Measurements from ENCODE around the gene AOC1. TPM values are rescaled to one million over a fixed set of nuclear protein-coding genes. Genes with fewer than 3 reads are reported as not detected.

The AOC1 gene
- total and polyA plus RNA-seq, 2 of the 4 experiments (the other 2 are of a cell fraction) = not detected

GRCh38 chr7:150806863-150807262, 45.5 kb upstream of the AOC1 start:
- H3K56ac ChIP-seq (ENCODE audit: extremely low read depth, insufficient read depth, low read length) = no peak overlapping the region
- H3K9me1 ChIP-seq (ENCODE audit: insufficient read depth, low read length) = no peaks in the 10 kb centered on the region
- no peak overlapping the region for H3K23ac ChIP-seq (ENCODE audit: low read depth, low read length)
- no peaks in the 10 kb centered on the region for H3K4me1 ChIP-seq (ENCODE audit: control insufficient read depth, insufficient read depth, low read length)
- no peak overlapping the region for H3K18ac ChIP-seq (ENCODE audit: low read depth, low read length)
- no peak overlapping the region for H2BK120ac ChIP-seq (ENCODE audit: low read depth, low read length)
- no peak overlapping the region for H2AFZ ChIP-seq (replicated peaks; ENCODE audit: low read length, poor library complexity)
- no peak overlapping the region for H3K14ac ChIP-seq (replicated peaks; ENCODE audit: low read depth, low read length)
- H2BK5ac ChIP-seq (ENCODE audit: low read depth, low read length, poor library complexity, severe bottlenecking) = no peak overlapping the region
- dilution Hi-C loops (cut with HindIII; ENCODE audit: low sequenced_read_pairs, unreplicated experiment) = no loop called here
- H3K9me3 ChIP-seq (ENCODE audit: control insufficient read depth, insufficient read depth, low read length) = peaks cover 11% of the 10 kb centered on the region
- H4K20me1 ChIP-seq (ENCODE audit: insufficient read depth, low read length) = no peaks in the 10 kb centered on the region
- no peak overlapping the region for H2BK20ac ChIP-seq (ENCODE audit: low read depth, low read length)
- no peaks in the 10 kb centered on the region for H3K79me1 ChIP-seq (ENCODE audit: low read depth in 1 of 2, low read length in 2 of 2)
- in situ Hi-C loops (cut with MboI; ENCODE audit: low sequenced_read_pairs) = no loop called here
- ChIA-PET POLR2A (ENCODE audit: unreplicated experiment) (no interaction called here), CTCF (no interaction called here)
- no CpG with 5 or more reads among the region's 2 CpGs for WGBS, 2 experiments (ENCODE audit: extremely low coverage in 2 of 2, insufficient read length in 1 of 2)
- no peak overlapping the region for H3K4me2 ChIP-seq (ENCODE audit: low read depth, low read length)
- no peak for DNase-seq
- H3K9ac ChIP-seq (ENCODE audit: low read depth, low read length) = no peak overlapping the region
- H3K4ac ChIP-seq (ENCODE audit: low read depth, low read length) = no peak overlapping the region
- H4K5ac ChIP-seq (ENCODE audit: low read depth, low read length) = no peak overlapping the region
- intact Hi-C loops (cut with micrococcal nuclease) = no loop called here
- BruUV-seq (replicated peaks) = no TSS peak
- no peak for ATAC-seq (ENCODE audit: low read depth)
- H4K8ac ChIP-seq (ENCODE audit: low read depth in 2 of 2, low read length in 2 of 2) = no peak overlapping the region
- no peak overlapping the region for H3K4me3 ChIP-seq (ENCODE audit: insufficient read depth, low read depth, low read length)
- H3K27me3 ChIP-seq (ENCODE audit: control insufficient read depth, insufficient read depth, low read length) = peaks cover 8% of the 10 kb centered on the region; the same call in 1 of the 2 replicates
- TF ChIP-seq CHD1 (IDR thresholded peaks at IDR 0.05; ENCODE audit: low read depth, low read length) = no peak
- TF ChIP-seq MXI1 (IDR thresholded peaks at IDR 0.05; ENCODE audit: borderline replicate concordance, low read depth, low read length) = no peak
- TF ChIP-seq RCOR1 (IDR thresholded peaks at IDR 0.05; ENCODE audit: insufficient replicate concordance, low read length) = no peak
- TF ChIP-seq, protein P1, sequence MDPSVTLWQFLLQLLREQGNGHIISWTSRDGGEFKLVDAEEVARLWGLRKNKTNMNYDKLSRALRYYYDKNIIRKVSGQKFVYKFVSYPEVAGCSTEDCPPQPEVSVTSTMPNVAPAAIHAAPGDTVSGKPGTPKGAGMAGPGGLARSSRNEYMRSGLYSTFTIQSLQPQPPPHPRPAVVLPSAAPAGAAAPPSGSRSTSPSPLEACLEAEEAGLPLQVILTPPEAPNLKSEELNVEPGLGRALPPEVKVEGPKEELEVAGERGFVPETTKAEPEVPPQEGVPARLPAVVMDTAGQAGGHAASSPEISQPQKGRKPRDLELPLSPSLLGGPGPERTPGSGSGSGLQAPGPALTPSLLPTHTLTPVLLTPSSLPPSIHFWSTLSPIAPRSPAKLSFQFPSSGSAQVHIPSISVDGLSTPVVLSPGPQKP (IDR thresholded peaks at IDR 0.05; ENCODE audit: borderline replicate concordance, low read depth, low read length) = no peak
- no peak for TF ChIP-seq SMC3 (IDR thresholded peaks at IDR 0.05; ENCODE audit: low read depth, low read length)
- no peak for TF ChIP-seq NFE2L2 (IDR thresholded peaks at IDR 0.05; ENCODE audit: low read depth, low read length)
- TF ChIP-seq MAFK (IDR thresholded peaks at IDR 0.05; ENCODE audit: low read depth, low read length) = no peak
- TF ChIP-seq CEBPB (IDR thresholded peaks at IDR 0.05; ENCODE audit: low read depth, low read length) = no peak
- no peak overlapping the region for H3K27ac ChIP-seq (ENCODE audit: insufficient read depth, low read length)
- no peak overlapping the region for H4K91ac ChIP-seq (ENCODE audit: insufficient read depth, low read depth, low read length)
- H2AK5ac ChIP-seq (ENCODE audit: low read depth, low read length) = no peak overlapping the region
- no peak overlapping the region for H2BK15ac ChIP-seq (ENCODE audit: low read depth, low read length)
- no peak overlapping the region for H2AK9ac ChIP-seq (replicated peaks; ENCODE audit: low read depth, low read length, poor library complexity)
- H3K36me3 ChIP-seq (ENCODE audit: control insufficient read depth, insufficient read depth, low read length) = peaks cover 3% of the 10 kb centered on the region; the same call in 1 of the 2 replicates
